CD4-positive, alpha-beta T cell treated with Interleukin-10 for 1 hour (primary cell): ENCODE results near the gene NAA38.
"Not testable (repeated sequence)": the region's sequence is repeated elsewhere in the genome, so short reads cannot be mapped to it uniquely, and the experiment has no call there.

Experiments used
- DNase-seq: peaks from one replicate; pipeline ENCODE4 v3.0.0-alpha.2; 2020

NAA38 gene

DNA sequence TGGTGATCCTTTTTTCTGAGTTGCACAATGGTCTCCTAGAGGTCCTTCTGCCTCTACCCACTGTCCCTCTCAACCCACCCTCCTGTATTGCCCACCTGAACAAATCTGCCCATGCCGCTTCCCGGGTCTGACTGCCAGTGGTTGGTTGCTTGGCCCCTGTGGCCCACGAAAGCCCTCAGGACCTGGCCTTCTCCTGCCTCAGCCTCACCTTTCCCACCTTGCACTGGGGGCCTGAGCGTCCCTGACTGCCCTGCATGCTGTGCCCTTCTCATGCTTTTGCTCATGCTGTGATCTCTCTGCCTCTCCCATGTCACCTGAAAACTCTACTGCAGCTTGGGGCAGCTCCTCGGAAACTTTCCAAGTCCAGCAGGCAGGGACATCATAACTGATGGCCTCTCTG lies 37.1 kb downstream of the NAA38 start:
- no peak for DNase-seq

DNA sequence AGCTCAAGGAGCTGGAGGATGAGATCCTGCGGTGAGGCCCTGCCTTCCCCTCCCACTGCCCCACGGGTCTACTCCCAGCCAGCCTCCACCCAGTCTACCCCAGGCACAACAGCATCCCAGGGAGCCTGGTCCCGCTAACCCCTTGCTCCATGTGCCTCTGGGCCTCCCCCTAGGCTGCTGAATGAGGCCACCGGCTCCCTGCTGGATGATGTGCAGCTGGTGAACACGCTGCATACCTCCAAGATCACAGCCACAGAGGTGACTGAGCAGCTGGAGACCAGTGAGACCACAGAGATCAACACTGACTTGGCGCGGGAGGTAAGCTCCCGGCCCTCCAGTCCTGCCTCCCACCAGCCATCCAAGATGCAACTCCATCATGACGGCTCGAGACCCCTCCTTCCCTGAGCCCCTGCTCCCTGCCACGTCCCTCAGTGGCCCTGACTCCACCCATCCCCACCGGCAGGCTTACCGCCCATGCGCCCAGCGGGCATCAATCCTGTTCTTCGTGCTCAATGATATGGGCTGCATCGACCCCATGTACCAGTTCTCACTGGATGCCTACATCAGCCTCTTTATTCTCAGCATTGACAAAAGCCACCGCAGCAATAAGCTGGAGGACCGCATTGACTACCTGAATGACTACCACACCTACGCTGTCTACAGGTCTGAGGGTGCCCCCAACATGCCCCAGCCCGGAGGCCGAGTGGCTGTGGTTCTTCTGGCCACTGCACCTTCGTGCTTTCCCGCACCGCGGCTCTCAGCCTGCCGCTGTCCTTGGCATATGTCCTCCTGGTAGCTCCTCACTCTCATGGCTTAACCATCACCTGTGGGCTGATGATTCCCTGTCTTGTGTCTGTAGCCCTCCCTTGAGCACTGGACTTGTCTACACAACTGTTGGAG lies 38.4 kb downstream of the NAA38 start:
- DNase-seq: no peak

DNA sequence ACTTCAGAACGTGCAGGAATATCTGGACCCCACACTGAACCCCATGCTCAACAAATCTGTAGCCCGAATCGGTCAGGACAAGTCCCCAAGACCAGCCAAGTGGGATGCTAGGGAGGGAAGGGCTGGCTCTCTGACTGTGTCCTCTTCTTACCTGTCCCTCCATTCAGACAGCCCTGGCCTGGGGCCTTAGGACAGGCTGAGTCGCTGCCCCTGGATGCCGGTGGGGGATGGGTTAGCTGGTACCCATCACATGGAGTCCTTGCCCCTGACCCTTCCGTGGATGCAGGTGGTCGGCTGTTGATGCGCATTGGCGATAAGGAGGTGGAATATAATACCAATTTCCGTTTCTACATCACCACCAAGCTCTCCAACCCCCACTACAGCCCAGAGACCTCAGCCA lies 39.3 kb downstream of the NAA38 start:
- no peak for DNase-seq

DNA sequence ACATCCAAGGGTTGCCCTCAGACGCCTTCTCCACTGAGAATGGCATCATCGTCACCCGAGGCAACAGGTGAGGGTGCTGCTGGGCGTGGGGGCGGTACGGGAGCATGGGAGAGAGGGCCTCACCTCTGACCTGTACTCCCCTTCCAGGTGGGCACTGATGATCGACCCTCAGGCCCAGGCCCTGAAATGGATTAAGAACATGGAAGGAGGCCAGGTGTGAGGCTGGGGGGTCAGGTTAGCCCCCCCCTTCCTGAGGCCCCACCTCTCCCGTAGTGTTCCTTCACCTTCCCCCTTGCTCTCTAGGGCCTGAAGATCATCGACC lies 39.8 kb downstream of the NAA38 start:
- no peak for DNase-seq

DNA sequence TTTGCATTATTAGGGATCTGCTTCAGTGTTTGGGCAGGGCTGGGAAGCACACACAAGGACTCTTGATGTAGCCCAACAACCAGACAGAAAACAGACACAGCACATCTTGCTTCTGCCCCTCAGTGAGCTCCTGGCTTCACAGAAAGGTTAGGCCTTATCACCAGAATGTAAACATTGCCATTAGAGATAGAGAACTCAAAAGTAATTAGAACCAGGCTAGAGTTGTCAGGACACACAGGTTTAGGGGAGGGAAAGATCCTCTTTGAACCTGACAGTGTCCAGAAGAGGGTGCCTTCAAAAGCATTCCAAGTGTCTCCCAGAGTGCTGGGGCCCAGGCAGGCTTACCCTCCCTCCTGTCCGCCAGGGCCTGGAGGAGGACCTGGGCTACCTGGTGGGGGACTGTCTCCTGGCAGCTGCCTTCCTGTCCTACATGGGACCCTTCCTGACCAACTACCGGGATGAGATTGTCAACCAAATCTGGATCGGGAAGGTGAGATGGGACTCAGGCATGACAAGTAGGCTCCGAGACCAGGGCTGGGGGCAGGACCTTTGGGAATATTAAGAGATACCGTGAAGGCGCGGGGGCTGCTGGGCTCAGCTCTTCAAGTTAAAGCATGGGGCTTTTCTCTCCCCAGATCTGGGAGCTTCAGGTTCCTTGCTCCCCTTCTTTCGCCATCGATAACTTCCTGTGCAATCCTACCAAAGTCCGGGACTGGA lies 40.3 kb downstream of the NAA38 start:
- DNase-seq: no peak

DNA sequence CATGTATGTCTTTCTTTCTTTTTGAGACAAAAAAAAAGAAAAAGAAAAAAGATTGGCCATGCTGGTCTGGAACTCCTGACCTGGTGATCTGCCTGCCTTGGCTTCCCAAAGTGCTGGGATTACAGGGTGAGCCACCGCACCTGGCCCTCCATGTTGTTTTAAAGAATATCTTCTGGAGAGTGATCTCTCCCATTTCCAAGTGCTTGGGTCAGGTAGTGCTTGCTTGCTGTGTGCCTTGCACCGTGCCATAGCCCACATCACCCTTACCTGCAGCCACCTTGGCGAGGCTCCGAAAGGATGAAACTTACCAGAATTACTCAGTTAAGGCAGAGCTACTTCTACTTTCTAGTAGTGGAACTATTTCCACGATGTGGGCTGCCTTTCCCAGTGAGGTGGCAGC lies 42.4 kb downstream of the NAA38 start:
- DNase-seq: no peak

DNA sequence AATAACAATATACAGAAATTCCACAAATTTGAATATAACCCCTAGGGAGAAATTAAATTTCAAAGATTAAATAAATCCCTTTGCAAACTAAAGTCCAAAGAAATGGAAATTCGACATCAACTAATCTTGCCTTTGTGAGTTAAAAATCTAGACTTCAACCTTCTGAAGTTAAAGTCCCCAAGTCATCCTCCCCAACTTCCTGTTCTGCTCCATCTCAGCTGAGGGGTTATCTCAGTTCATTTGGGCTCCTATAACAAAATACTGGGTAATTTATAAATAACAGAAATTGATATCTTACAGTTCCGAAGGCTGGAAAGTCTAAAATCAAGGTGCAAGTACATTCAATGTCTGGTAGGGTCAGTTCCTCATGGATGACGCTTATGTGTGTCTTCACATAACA lies 46.1 kb downstream of the NAA38 start:
- no peak for DNase-seq

DNA sequence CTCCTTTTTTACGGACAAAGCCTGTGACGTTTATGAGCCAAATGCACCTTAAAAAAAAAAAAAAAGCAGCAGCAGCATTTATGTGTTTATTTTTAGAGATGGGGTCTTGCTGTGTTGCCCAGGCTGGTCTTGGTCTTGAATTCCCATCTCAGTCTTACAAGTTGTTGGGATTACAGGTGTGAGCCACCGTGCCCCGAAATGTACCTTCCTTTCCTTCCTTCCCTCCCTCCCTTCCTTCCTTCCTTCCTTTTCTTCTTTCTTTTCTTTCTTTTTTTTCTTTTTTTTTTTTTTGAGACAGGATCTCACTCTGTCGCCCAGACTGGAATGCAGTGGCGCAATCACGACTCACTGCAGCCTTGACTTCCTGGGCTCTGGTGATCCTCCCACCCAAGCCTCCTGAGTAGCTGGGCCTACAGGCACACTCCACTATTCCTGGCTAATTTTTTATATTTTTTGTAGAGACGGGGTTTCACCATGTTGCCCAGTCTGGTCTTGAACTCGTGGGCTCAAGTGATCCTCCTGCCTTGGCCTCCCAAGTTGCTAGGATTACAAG lies 47.5 kb downstream of the NAA38 start:
- not testable (repeated sequence) for DNase-seq

DNA sequence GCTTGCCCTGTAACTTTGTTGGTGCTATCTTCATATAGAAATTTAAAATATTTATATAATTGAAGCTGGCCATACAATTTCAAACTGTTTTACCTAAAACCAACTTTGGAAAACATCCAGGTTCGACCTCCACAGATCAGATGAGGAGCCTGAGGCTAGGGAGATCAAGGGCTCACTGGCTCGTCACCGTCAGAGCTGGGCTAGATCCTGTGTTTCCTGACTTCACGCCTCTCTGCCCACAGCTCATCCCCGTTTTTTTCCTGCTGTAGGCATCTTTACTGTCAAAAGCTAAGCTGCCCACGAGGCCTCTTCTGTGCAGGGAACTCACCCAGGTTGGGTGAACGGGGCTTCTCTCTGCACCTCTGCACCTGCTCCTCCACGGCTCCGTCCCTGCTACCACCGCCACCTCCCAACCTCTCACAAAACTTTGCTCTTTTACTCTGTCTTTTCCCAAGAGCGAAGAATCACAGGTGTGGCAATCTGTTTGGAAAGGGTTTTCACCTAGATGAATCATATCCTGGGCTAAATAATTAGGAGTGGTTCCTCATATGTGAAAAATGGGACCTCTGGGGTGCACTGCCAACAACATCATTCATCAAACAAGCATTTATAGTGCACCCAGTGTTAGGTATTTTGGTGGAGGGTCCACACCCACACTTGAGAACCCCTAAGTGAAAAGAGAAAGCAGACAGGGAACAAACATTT lies 48.1 kb downstream of the NAA38 start:
- DNase-seq: no peak

DNA sequence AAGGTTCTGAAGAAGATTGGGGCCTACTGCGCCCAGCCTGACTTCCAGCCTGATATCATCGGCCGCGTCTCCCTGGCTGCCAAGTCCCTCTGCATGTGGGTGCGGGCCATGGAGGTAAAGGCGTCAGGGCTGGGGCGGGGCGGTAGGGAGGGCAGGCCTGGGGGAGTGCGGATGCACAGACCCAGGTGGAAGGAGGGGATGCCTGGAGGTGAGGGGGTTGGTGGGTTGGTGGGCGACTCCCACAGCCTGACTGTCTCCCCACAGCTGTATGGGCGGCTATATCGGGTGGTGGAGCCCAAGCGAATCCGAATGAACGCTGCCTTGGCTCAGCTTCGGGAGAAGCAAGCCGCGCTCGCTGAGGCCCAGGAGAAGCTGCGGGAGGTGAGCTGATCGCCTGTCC lies 50.2 kb downstream of the NAA38 start:
- DNase-seq: no peak
